Ishikawa (cell line): Measurements from ENCODE around the gene MON1A.

Experiments used
- CEBPB ChIP-seq: IDR thresholded peaks from 2 replicates; pipeline ENCODE4 v1.6.1; 2012
- CREB1 ChIP-seq: IDR thresholded peaks from 2 replicates; pipeline ENCODE4 v1.6.1; 2012; ENCODE audit warnings: low read depth
- MAX ChIP-seq: IDR thresholded peaks from 2 replicates; pipeline ENCODE4 v1.6.1; 2012
- REST ChIP-seq: IDR thresholded peaks from 2 replicates; pipeline ENCODE4 v1.6.1; 2012; ENCODE audit warnings: low read depth, mild to moderate bottlenecking
- ZBTB7A ChIP-seq: IDR thresholded peaks from 2 replicates; pipeline ENCODE4 v1.6.1; 2012; ENCODE audit warnings: low read depth

GRCh38 chr3:49908373-49909199 lies 21.0 kb downstream of the MON1A start:
- TF ChIP-seq CREB1 (no peak), REST (no peak), ZBTB7A (no peak), MAX (no peak), CEBPB (no peak)
